ENCODE results near the gene TEX26. TPM values are rescaled to one million over a fixed set of nuclear protein-coding genes. Genes with fewer than 3 reads are reported as not detected.

The TEX26 gene
- polyA plus RNA-seq, 1 experiment: not detected

DNA sequence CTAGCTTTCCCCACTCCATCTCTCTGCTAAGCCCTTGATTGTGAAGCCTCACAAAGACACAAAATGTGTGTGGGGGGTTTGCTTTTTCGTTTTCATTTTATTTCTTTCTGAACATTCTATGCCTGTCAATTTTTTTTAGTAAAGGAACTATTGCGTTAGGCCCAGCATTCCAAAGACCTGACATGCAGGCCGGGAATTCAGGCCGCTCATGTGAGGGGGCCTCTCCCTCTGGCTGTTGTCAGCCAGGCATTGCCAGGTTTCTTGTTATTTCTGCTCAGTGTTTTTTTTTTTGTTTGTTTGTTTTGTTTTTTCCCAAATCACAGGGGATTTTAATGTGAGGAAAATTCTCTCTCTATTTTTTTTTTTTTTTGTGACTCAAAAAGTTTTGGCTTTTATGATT, 36.7 kb upstream of the TEX26 start:
- Histone ChIP-seq H3K27me3 (ENCODE audit: control insufficient read depth, insufficient read depth, low read length) (no peaks in the 10 kb centered on the region), H3K36me3 (ENCODE audit: control insufficient read depth, insufficient read depth, low read length) (no peaks in the 10 kb centered on the region), H3K4me3 (ENCODE audit: low read depth, low read length) (no peak overlapping the region)
- DNase-seq (ENCODE audit: low read depth): peak; percentile 69
- ChIA-PET CTCF (interaction anchor here (0.9 kb wide), 1 partner anchor 8 kb away, joined by 3 read pairs; no protein-coding TSS in a partner anchor), POLR2A (no interaction called here)
- TF ChIP-seq, protein P1, sequence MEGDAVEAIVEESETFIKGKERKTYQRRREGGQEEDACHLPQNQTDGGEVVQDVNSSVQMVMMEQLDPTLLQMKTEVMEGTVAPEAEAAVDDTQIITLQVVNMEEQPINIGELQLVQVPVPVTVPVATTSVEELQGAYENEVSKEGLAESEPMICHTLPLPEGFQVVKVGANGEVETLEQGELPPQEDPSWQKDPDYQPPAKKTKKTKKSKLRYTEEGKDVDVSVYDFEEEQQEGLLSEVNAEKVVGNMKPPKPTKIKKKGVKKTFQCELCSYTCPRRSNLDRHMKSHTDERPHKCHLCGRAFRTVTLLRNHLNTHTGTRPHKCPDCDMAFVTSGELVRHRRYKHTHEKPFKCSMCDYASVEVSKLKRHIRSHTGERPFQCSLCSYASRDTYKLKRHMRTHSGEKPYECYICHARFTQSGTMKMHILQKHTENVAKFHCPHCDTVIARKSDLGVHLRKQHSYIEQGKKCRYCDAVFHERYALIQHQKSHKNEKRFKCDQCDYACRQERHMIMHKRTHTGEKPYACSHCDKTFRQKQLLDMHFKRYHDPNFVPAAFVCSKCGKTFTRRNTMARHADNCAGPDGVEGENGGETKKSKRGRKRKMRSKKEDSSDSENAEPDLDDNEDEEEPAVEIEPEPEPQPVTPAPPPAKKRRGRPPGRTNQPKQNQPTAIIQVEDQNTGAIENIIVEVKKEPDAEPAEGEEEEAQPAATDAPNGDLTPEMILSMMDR (IDR thresholded peaks at IDR 0.05; ENCODE audit: insufficient read depth, low read depth, low read length): peak; percentile 23; the same call in 1 of the 2 replicates

DNA sequence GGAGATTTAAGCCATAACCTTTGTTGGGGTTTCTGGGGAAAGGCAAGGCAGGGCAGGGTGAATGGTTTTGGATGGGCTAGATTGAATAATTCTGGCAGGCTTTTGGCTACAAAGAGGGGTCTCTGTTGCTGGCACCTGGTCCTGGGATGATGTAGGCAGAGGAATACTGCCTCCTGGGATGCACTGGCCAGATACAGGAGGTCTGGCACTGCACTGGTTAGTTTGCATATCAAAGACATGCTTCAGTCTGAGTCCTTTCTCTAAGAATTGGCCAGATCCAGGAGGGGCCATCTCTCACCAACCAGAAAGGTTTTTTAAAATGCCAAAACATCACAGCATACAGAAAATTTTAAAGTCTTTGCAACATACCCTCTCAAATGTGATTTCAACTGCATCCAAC, 34.4 kb upstream of the TEX26 start:
- POLR2A ChIA-PET: no interaction called here
- CTCF ChIA-PET: interaction anchor here (1.0 to 1.5 kb wide), 3 partner anchors 10 to 41 kb away, joined by 3 read pairs; no protein-coding TSS in a partner anchor
- TF ChIP-seq, protein P1 (IDR thresholded peaks at IDR 0.05; ENCODE audit: insufficient read depth, low read depth, low read length): no peak
- Histone ChIP-seq H3K36me3 (ENCODE audit: control insufficient read depth, insufficient read depth, low read length) (no peaks in the 10 kb centered on the region), H3K4me3 (ENCODE audit: low read depth, low read length) (no peak overlapping the region), H3K27me3 (ENCODE audit: control insufficient read depth, insufficient read depth, low read length) (no peaks in the 10 kb centered on the region)
- no peak for DNase-seq (ENCODE audit: low read depth)

DNA sequence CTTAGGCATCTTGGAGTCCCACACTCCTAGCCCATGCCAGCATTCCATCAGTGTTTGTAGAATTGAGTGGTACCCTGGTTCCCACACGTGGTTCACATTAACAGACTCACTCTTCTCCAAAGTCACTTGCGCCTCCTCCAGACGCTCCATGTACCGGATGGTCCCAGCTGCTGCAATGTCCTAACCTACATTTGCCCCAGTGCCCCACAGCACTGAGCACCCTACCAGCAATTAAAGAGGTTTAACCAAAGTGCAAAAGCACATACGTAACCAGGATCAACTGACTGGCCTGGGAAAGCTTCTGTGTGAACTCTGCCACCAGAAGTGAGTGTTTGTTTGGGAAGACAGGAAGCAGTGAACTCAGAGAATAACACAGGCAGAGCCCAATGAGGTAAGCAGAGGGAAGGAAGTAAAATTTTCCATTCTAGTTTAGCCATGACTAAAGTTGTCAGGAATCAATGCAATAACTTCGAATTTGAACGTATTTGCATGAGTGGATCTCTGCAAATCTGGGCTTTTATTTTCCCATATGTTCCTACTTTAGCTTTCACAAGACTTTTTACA, 33.7 kb upstream of the TEX26 start:
- peak; percentile 92 for DNase-seq (ENCODE audit: low read depth)
- TF ChIP-seq, protein P1 (IDR thresholded peaks at IDR 0.05; ENCODE audit: insufficient read depth, low read depth, low read length): 0 out of 2 replicates have a peak, but pooled peaks have one; percentile 11
- ChIA-PET POLR2A (no interaction called here), CTCF (interaction anchor here (1.0 to 1.5 kb wide), 3 partner anchors 10 to 41 kb away, joined by 3 read pairs; no protein-coding TSS in a partner anchor)
- no peak overlapping the region for H3K4me3 ChIP-seq (ENCODE audit: low read depth, low read length)
- no peaks in the 10 kb centered on the region for H3K27me3 ChIP-seq (ENCODE audit: control insufficient read depth, insufficient read depth, low read length)
- H3K36me3 ChIP-seq (ENCODE audit: control insufficient read depth, insufficient read depth, low read length): no peaks in the 10 kb centered on the region

DNA sequence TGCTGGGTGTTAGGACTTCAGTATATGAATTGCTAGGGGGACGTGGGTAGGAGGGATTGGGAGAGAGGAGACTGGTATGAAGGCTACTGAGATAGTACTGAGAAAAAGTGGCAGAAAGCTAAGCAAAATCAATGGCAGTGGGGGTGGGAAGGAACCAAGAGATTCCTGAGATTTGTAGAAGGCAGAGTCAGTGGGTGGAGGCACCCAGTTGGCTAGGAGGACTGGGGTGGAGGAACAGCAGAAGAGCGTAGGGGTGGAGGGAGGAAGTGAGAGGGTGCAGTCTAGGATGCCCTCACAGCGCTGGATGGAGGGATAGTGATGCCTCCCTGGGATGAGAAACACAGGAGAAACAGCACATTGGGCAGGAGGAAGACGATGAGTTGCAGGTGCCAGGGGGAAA, 32.0 kb upstream of the TEX26 start:
- H3K36me3 ChIP-seq (ENCODE audit: control insufficient read depth, insufficient read depth, low read length): no peaks in the 10 kb centered on the region
- no peak overlapping the region for H3K4me3 ChIP-seq (ENCODE audit: low read depth, low read length)
- ChIA-PET CTCF (interaction anchor here (0.5 to 1.0 kb wide), 2 partner anchors 16 to 22 kb away, joined by 3 read pairs; no protein-coding TSS in a partner anchor), POLR2A (no interaction called here)
- no peaks in the 10 kb centered on the region for H3K27me3 ChIP-seq (ENCODE audit: control insufficient read depth, insufficient read depth, low read length)
- TF ChIP-seq, protein P1 (IDR thresholded peaks at IDR 0.05; ENCODE audit: insufficient read depth, low read depth, low read length): no peak
- DNase-seq (ENCODE audit: low read depth): no peak

DNA sequence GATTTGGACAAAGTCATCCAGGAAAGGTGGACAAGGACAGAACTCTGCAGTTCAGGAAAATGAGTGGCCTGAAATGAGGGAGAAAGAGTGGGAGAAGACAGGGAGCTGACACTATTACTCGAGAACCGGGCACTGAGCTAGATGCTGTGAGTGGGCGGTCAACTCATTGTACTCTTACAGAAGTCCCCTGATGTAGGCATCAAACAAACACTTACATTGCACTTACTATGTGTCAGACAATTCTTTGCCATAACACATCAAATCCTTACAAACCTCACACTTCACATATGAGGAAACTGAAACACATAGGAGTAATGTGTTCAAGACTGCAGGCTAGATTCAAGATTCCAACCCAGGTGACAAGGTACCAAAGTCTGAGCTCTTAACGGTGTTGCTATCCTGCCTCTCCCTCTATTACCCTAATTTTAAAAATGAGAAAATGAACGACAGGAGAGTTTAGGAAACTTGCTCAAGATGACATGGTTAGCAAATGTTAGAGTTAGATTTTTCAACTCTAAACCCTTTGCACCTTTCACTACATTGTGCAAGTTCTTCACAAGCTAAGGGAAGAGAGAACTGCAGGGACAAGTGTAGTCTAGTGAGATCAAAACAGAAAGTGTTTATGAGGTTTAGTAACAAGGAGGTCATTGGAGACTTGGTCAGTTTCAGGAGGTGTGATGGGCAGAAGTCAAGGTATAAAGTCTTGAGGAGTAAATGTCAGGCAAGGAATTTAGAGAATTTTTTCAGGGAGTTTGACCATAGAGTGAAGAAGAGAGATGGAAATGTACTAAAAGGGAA, 31.3 kb upstream of the TEX26 start:
- no peaks in the 10 kb centered on the region for H3K36me3 ChIP-seq (ENCODE audit: control insufficient read depth, insufficient read depth, low read length)
- TF ChIP-seq, protein P1 (IDR thresholded peaks at IDR 0.05; ENCODE audit: insufficient read depth, low read depth, low read length): no peak
- CTCF ChIA-PET: interaction anchor here (1.0 to 1.6 kb wide), 2 partner anchors 9 to 15 kb away, joined by 3 to 5 read pairs; no protein-coding TSS in a partner anchor
- DNase-seq (ENCODE audit: low read depth): no peak
- H3K4me3 ChIP-seq (ENCODE audit: low read depth, low read length): no peak overlapping the region
- POLR2A ChIA-PET: no interaction called here
- peaks cover 2% of the 10 kb centered on the region; the same call in 1 of the 2 replicates for H3K27me3 ChIP-seq (ENCODE audit: control insufficient read depth, insufficient read depth, low read length)

All from BJ (cell line).